CD4-positive, alpha-beta T cell (primary cell): Measurements from ENCODE around the gene DYNLL1. TPM values are rescaled to one million over a fixed set of nuclear protein-coding genes. Genes with fewer than 3 reads are reported as not detected.
A peak's percentile ranks its signal among the peaks of the same experiment; 100 is the strongest.

Experiments
- ATAC-seq: fragments of 200-7000 bp; cut with Tn5 transposase; one replicate; pipeline ENCODE4 v1.10.0; 2022; ENCODE audit warnings: mild to moderate bottlenecking; ENCODE audit not compliant: poor library complexity
- CTCF ChIA-PET: fragments of 350-600 bp; sonication (Branson Sonifier 250); formaldehyde crosslinking; loops from one replicate; lab custom pipeline; 2021; ENCODE audit warnings: antibody characterized with exemption, inconsistent platforms; lab: Charles Lee
- POLR2A ChIA-PET: fragments of 350-600 bp; sonication (Branson Sonifier 250); formaldehyde crosslinking; loops from one replicate; lab custom pipeline; 2021; ENCODE audit warnings: antibody characterized with exemption, inconsistent platforms; lab: Charles Lee
- DNase-seq, 14 experiments: peaks; one replicate each; pipeline ENCODE4 v3.0.0-alpha.2; 2013 to 2020; ENCODE audit warnings: mixed read lengths in 2 of 14
- H3K27ac ChIP-seq, 2 donors: one replicate each; pipeline versions ENCODE4 v1.5.1 to v1.7.0; 2013; ENCODE audit warnings: low read length in 2 of 2, low read depth in 1 of 2, mild to moderate bottlenecking in 1 of 2
- H3K27me3 ChIP-seq, 2 experiments: 1 replicate in 1 of 2; 2 replicates in 1 of 2; pipeline versions ENCODE4 v1.6.1 to v1.7.0; 2013; ENCODE audit warnings: low read length in 2 of 2, control low read depth in 1 of 2, mild to moderate bottlenecking in 1 of 2, moderate library complexity in 1 of 2; ENCODE audit not compliant: insufficient read depth in 2 of 2, control insufficient read depth in 1 of 2
- H3K36me3 ChIP-seq: one replicate; pipeline ENCODE4 v1.6.1; 2013; ENCODE audit warnings: low read length, control low read depth; ENCODE audit not compliant: insufficient read depth
- H3K4me1 ChIP-seq: one replicate; pipeline ENCODE4 v1.6.1; 2013; ENCODE audit warnings: low read length, control low read depth; ENCODE audit not compliant: insufficient read depth
- H3K4me3 ChIP-seq: one replicate; pipeline ENCODE4 v1.5.1; 2013; ENCODE audit warnings: mild to moderate bottlenecking, low read length, moderate library complexity
- H3K9me3 ChIP-seq, 2 experiments: 1 replicate in 1 of 2; 2 replicates in 1 of 2; pipeline versions ENCODE4 v1.6.1 to v1.7.0; 2013; ENCODE audit warnings: low read length in 2 of 2, mild to moderate bottlenecking in 2 of 2, control low read depth in 1 of 2, moderate library complexity in 1 of 2; ENCODE audit not compliant: control insufficient read depth in 1 of 2, insufficient read depth in 1 of 2
- H3K27ac Mint-ChIP-seq: one replicate; pipeline ENCODE4 v1.8.0; 2020; ENCODE audit warnings: mixed read lengths
- H3K27me3 Mint-ChIP-seq: one replicate; pipeline ENCODE4 v1.8.0; 2021; ENCODE audit warnings: mixed read lengths
- H3K36me3 Mint-ChIP-seq: one replicate; pipeline ENCODE4 v1.8.0; 2021; ENCODE audit warnings: low read depth, mixed read lengths
- H3K4me1 Mint-ChIP-seq: one replicate; pipeline ENCODE4 v1.8.0; 2021; ENCODE audit warnings: low read depth, mixed read lengths
- H3K4me3 Mint-ChIP-seq: one replicate; pipeline ENCODE4 v1.8.0; 2020; ENCODE audit warnings: mild to moderate bottlenecking, mixed read lengths
- H3K9me3 Mint-ChIP-seq: one replicate; pipeline ENCODE4 v1.8.0; 2020; ENCODE audit warnings: mixed read lengths
- CTCF ChIP-seq: fragments of 200-600 bp; IDR thresholded peaks from one replicate; pipeline ENCODE4 v1.8.0; 2022; ENCODE audit warnings: antibody characterized with exemption, mild to moderate bottlenecking
- intact Hi-C, 2 experiments: fragments of 100-400 bp; cut with DNase I in 1 of 2; cut with micrococcal nuclease in 1 of 2; formaldehyde crosslinking; loops; one replicate each; pipeline versions ENCODE4 v1.15.1 to v1.9.0; 2023 to 2025; cut with DNase I, micrococcal nuclease
- total RNA-seq, 174 experiments: library from RNA in 2 of 174; stranded (reverse) in 2 of 174; gene quantifications; one replicate each; pipeline ENCODE4 v1.2.3 and lab custom pipeline; 2021 to 2026

Gene DYNLL1
- total RNA-seq, 2 experiments from 2014 or later: 23.6 to 24.5 TPM

GRCh38 chr12:120544691-120545090 lies 48.8 kb downstream of the DYNLL1 start:
- Histone ChIP-seq H3K9me3 (no peaks in the 10 kb centered on the region), H3K4me1 (peaks cover 52% of the 10 kb centered on the region), H3K27ac (no peak overlapping the region), H3K27me3 (no peaks in the 10 kb centered on the region), H3K36me3 (peaks cover 59% of the 10 kb centered on the region), H3K4me3 (no peak overlapping the region)
- intact Hi-C loops: no loop called here
- TF ChIP-seq CTCF: no peak
- Mint-ChIP-seq H3K4me3 (no peak overlapping the region), H3K27me3 (no peaks in the 10 kb centered on the region), H3K36me3 (peaks cover 34% of the 10 kb centered on the region), H3K4me1 (peaks cover 35% of the 10 kb centered on the region), H3K27ac (peak overlapping the region; percentile 68), H3K9me3 (no peaks in the 10 kb centered on the region)
- ATAC-seq: no peak
- CTCF ChIA-PET: no interaction called here
- POLR2A ChIA-PET: no interaction called here
- no peak for DNase-seq

- POLR2A ChIA-PET: no interaction called here
Measured at GRCh38 chr12:120546050-120546386, 50.1 kb downstream of the DYNLL1 start.

More at GRCh38 chr12:120546050-120546386, 50.1 kb downstream of the DYNLL1 start:
- Histone ChIP-seq H3K36me3 (peaks cover 65% of the 10 kb centered on the region), H3K4me3 (no peak overlapping the region), H3K4me1 (peaks cover 46% of the 10 kb centered on the region), H3K9me3 (no peaks in the 10 kb centered on the region), H3K27me3 (no peaks in the 10 kb centered on the region), H3K27ac (no peak overlapping the region)
- intact Hi-C loops: no loop called here
- H3K27ac Mint-ChIP-seq: no peak overlapping the region
- H3K9me3 Mint-ChIP-seq: no peaks in the 10 kb centered on the region
- DNase-seq (no peak), ATAC-seq (no peak)
- H3K36me3 Mint-ChIP-seq: peaks cover 24% of the 10 kb centered on the region
- no peak for TF ChIP-seq CTCF
- H3K4me3 Mint-ChIP-seq: no peak overlapping the region
- H3K27me3 Mint-ChIP-seq: no peaks in the 10 kb centered on the region
- CTCF ChIA-PET: interaction anchor here (0.5 kb wide), 1 partner anchor 262 kb away, joined by 3 read pairs; no protein-coding TSS in a partner anchor
- peaks cover 25% of the 10 kb centered on the region for H3K4me1 Mint-ChIP-seq

Other genes starting within 250 kb of the DYNLL1 start
- gene PXN, start 230.4 kb upstream of the DYNLL1 start, total RNA-seq: 100 to 1,000 TPM; 229 to 230 TPM
- gene RNU4-2, start 204.2 kb upstream of the DYNLL1 start, total RNA-seq: 1,000 to 10,000 TPM; 8,097 to 9,671 TPM
- gene RNU4-1, start 202.9 kb upstream of the DYNLL1 start, total RNA-seq: 1,000 to 10,000 TPM in 1 of 2 experiments, 100 to 1,000 TPM in 1; 913 to 1,035 TPM
- gene SIRT4, start 193.8 kb upstream of the DYNLL1 start, total RNA-seq: under 1 TPM in 1 of 2 experiments, not detected in 1; 0.59 TPM
- gene PLA2G1B, start 168.3 kb upstream of the DYNLL1 start, total RNA-seq: not detected
- not detected for gene MSI1, start 126.9 kb upstream of the DYNLL1 start, total RNA-seq
- 100 to 1,000 TPM; 112 to 116 TPM for gene COX6A1, start 58.0 kb upstream of the DYNLL1 start, total RNA-seq
- gene TRIAP1, start 49.7 kb upstream of the DYNLL1 start, total RNA-seq: 10 to 100 TPM; 33.0 to 34.3 TPM
- gene GATC, start 49.7 kb upstream of the DYNLL1 start, total RNA-seq: 10 to 100 TPM; 18.6 to 19.4 TPM
- 100 to 1,000 TPM; 124 TPM for gene SRSF9, start 26.4 kb upstream of the DYNLL1 start, total RNA-seq
- gene COQ5, start 33.0 kb downstream of the DYNLL1 start, total RNA-seq: 1 to 10 TPM; 6.9 to 7.1 TPM
- gene RNF10, start 38.2 kb downstream of the DYNLL1 start, total RNA-seq: 100 to 1,000 TPM; 441 to 446 TPM
- gene POP5, start 85.3 kb downstream of the DYNLL1 start, total RNA-seq: 10 to 100 TPM; 17.9 to 22.0 TPM
- gene CABP1, start 144.5 kb downstream of the DYNLL1 start, total RNA-seq: under 1 TPM in 1 of 2 experiments, not detected in 1; 0.11 TPM
- 10 to 100 TPM; 20.7 to 22.1 TPM for gene MLEC, start 191.0 kb downstream of the DYNLL1 start, total RNA-seq
- 10 to 100 TPM; 10.7 TPM for gene UNC119B, start 214.3 kb downstream of the DYNLL1 start, total RNA-seq
- gene ACADS, start 229.7 kb downstream of the DYNLL1 start, total RNA-seq: 1 to 10 TPM; 8.9 to 9.2 TPM